Mucosa of stomach (tissue), 1 donor: ENCODE measurements around the gene INO80D.
A peak's percentile ranks its signal among the peaks of the same experiment; 100 is the strongest.
"Not testable (repeated sequence)": the region's sequence is repeated elsewhere in the genome, so short reads cannot be mapped to it uniquely, and the experiment has no call there.

Experiments
- H3K27me3 ChIP-seq: one replicate; pipeline ENCODE4 v1.7.0; 2013; ENCODE audit warnings: mild to moderate bottlenecking, low read length; ENCODE audit not compliant: control insufficient read depth, insufficient read depth
- H3K36me3 ChIP-seq: one replicate; pipeline ENCODE4 v1.7.0; 2013; ENCODE audit warnings: low read length; ENCODE audit not compliant: control insufficient read depth, insufficient read depth
- H3K4me1 ChIP-seq: one replicate; pipeline ENCODE4 v1.7.0; 2013; ENCODE audit warnings: mild to moderate bottlenecking, low read length; ENCODE audit not compliant: control insufficient read depth, insufficient read depth
- H3K4me3 ChIP-seq: one replicate; pipeline ENCODE4 v1.7.0; 2013; ENCODE audit warnings: low read length
- H3K9ac ChIP-seq: one replicate; pipeline ENCODE4 v1.7.0; 2013; ENCODE audit warnings: mild to moderate bottlenecking, low read length, moderate library complexity
- H3K9me3 ChIP-seq: one replicate; pipeline ENCODE4 v1.7.0; 2013; ENCODE audit warnings: mild to moderate bottlenecking, low read length, moderate library complexity; ENCODE audit not compliant: control insufficient read depth
- donor health status: Pancreatic carcinoma.

INO80D gene

GRCh38 chr2:205986334-205986733 is 99.6 kb downstream of the INO80D start:
- not testable (repeated sequence) for H3K4me1 ChIP-seq, H3K27me3 ChIP-seq

GRCh38 chr2:205984381-205984780 is 101.6 kb downstream of the INO80D start:
- no peak overlapping the region for H3K9ac ChIP-seq
- H3K4me3 ChIP-seq = no peak overlapping the region
- H3K36me3 ChIP-seq = no peaks in the 10 kb centered on the region
- peaks cover 10% of the 10 kb centered on the region for H3K4me1 ChIP-seq
- no peaks in the 10 kb centered on the region for H3K9me3 ChIP-seq
- no peaks in the 10 kb centered on the region for H3K27me3 ChIP-seq

More at GRCh38 chr2:205986334-205986733, 99.6 kb downstream of the INO80D start:
- not testable (repeated sequence) for H3K4me3 ChIP-seq, H3K36me3 ChIP-seq, H3K9ac ChIP-seq, H3K9me3 ChIP-seq

GRCh38 chr2:205982776-205983327 is 103.1 kb downstream of the INO80D start:
- Histone ChIP-seq H3K36me3 (no peaks in the 10 kb centered on the region), H3K4me1 (peaks cover 15% of the 10 kb centered on the region), H3K4me3 (no peak overlapping the region), H3K27me3 (no peaks in the 10 kb centered on the region), H3K9me3 (no peaks in the 10 kb centered on the region), H3K9ac (no peak overlapping the region)

- H3K27me3 ChIP-seq, H3K36me3 ChIP-seq, H3K9me3 ChIP-seq, H3K4me3 ChIP-seq, H3K9ac ChIP-seq: not testable (repeated sequence)
- H3K4me1 ChIP-seq = peaks cover 20% of the 10 kb centered on the region
Observed at GRCh38 chr2:205978728-205979127, 107.2 kb downstream of the INO80D start.

- H3K4me1 ChIP-seq = peaks cover 23% of the 10 kb centered on the region
- H3K36me3 ChIP-seq, H3K4me3 ChIP-seq, H3K9me3 ChIP-seq, H3K9ac ChIP-seq, H3K27me3 ChIP-seq: not testable (repeated sequence)
Observed at GRCh38 chr2:205977699-205978098, 108.3 kb downstream of the INO80D start.

- H3K4me1 ChIP-seq = peaks cover 25% of the 10 kb centered on the region
- H3K9ac ChIP-seq, H3K4me3 ChIP-seq, H3K9me3 ChIP-seq, H3K27me3 ChIP-seq, H3K36me3 ChIP-seq: not testable (repeated sequence)
Observed at GRCh38 chr2:205976934-205977659, 108.9 kb downstream of the INO80D start.

- peaks cover 26% of the 10 kb centered on the region for H3K4me1 ChIP-seq
- no peak overlapping the region for H3K4me3 ChIP-seq
- H3K9me3 ChIP-seq = no peaks in the 10 kb centered on the region
- H3K36me3 ChIP-seq = no peaks in the 10 kb centered on the region
- H3K9ac ChIP-seq = no peak overlapping the region
- no peaks in the 10 kb centered on the region for H3K27me3 ChIP-seq
Observed at GRCh38 chr2:205976120-205976814, 109.7 kb downstream of the INO80D start.

- no peak overlapping the region for H3K4me3 ChIP-seq
- H3K36me3 ChIP-seq = no peaks in the 10 kb centered on the region
- peak overlapping the region; percentile 35 for H3K9ac ChIP-seq
- peaks cover 26% of the 10 kb centered on the region for H3K4me1 ChIP-seq
- H3K9me3 ChIP-seq = no peaks in the 10 kb centered on the region
- H3K27me3 ChIP-seq = no peaks in the 10 kb centered on the region
Observed at GRCh38 chr2:205975082-205975949, 110.7 kb downstream of the INO80D start.

GRCh38 chr2:205972113-205972512 is 113.9 kb downstream of the INO80D start:
- Histone ChIP-seq H3K4me1 (peaks cover 18% of the 10 kb centered on the region), H3K27me3 (no peaks in the 10 kb centered on the region), H3K36me3 (no peaks in the 10 kb centered on the region), H3K9me3 (no peaks in the 10 kb centered on the region), H3K4me3 (no peak overlapping the region), H3K9ac (no peak overlapping the region)

GRCh38 chr2:205970348-205970747 is 115.6 kb downstream of the INO80D start:
- no peak overlapping the region for H3K9ac ChIP-seq
- no peaks in the 10 kb centered on the region for H3K36me3 ChIP-seq
- no peaks in the 10 kb centered on the region for H3K27me3 ChIP-seq
- no peaks in the 10 kb centered on the region for H3K9me3 ChIP-seq
- no peak overlapping the region for H3K4me3 ChIP-seq
- H3K4me1 ChIP-seq = peaks cover 7% of the 10 kb centered on the region

GRCh38 chr2:205969584-205969983 is 116.4 kb downstream of the INO80D start:
- Histone ChIP-seq H3K4me1 (peaks cover 7% of the 10 kb centered on the region), H3K36me3 (no peaks in the 10 kb centered on the region), H3K4me3 (no peak overlapping the region), H3K9me3 (no peaks in the 10 kb centered on the region), H3K27me3 (no peaks in the 10 kb centered on the region), H3K9ac (no peak overlapping the region)
